ENCODE data around the gene RAF1. TPM values are rescaled to one million over a fixed set of nuclear protein-coding genes. Genes with fewer than 3 reads are reported as not detected.
"Not testable (repeated sequence)": the region's sequence is repeated elsewhere in the genome, so short reads cannot be mapped to it uniquely, and the experiment has no call there.

RAF1 gene
- 75.5 TPM for polyA plus RNA-seq (2013, experiment 1 of 2)
- 69.4 TPM for polyA plus RNA-seq (2013, experiment 2 of 2)

DNA sequence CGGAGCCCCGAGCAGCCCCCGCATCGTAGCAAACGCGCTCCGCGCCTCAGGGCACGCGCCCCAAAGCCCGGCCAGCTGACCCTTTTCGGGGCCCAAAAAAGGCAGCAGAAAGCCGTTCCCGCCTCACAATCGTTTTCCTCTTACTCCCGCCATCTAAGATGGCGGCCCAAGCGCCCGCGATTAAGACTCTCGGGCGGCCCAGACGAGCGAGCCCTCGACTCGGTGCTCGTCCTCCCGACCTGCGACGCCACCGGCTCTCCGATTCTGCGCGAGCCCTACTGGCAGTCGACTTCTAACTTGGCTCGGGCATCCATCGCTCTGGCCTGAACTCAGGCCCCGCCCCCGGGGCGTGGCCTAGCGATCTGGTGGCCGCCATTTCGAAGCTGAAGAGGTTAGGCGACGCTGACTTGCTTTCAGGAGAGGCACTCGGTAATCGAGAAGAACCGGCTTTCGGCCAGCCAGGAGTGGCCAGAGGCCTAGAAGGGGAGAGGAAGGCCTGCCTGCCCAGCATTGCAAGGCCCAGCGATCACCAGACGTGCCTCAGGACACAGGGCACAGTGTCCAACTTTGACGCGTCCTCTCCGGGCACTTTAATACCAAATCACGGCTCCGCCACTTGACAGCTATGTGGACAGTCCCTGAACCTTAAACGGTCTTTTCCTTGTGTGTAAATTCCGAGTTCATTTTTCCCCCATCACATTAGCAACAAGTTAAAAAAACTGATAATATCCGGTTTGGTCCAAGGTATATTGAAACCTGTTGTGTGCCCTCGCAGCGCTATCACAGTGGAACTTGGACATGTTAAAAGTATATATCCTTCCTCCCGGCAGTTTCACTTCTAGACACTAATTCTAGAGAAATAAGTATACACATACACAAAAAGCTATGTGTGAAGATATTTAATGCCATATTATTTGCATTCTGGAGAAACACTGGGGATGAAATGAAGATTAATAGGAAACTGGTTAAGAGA is at the start of gene RAF1:
Gene RAF1, minus strand, starts transcription at position 182 of the 973 bp plus-strand sequence. CDS start 45,396 bp downstream, outside the sequence.
- H3K36me3 ChIP-seq (ENCODE audit: control insufficient read depth, insufficient read depth, low read length): no peaks in the 10 kb centered on the region
- peak within 1 kb of the TSS; percentile 99 for H3K4me3 ChIP-seq (ENCODE audit: extremely low read depth, insufficient read depth, low read length, poor library complexity, severe bottlenecking)
- 1% methylated on average over 48 to 51 of the region's 62 CpGs for WGBS, 2 experiments (ENCODE audit: insufficient coverage in 2 of 2)
- H3K9me3 ChIP-seq (ENCODE audit: control insufficient read depth, low read length): no peaks in the 10 kb centered on the region
- H3K4me1 ChIP-seq (ENCODE audit: control insufficient read depth, insufficient read depth, low read length, poor library complexity, severe bottlenecking): peaks cover 14% of the 10 kb centered on the region
- peak within 1 kb of the TSS; percentile 98 for H3K27ac ChIP-seq (ENCODE audit: low read depth, low read length, severe bottlenecking)

DNA sequence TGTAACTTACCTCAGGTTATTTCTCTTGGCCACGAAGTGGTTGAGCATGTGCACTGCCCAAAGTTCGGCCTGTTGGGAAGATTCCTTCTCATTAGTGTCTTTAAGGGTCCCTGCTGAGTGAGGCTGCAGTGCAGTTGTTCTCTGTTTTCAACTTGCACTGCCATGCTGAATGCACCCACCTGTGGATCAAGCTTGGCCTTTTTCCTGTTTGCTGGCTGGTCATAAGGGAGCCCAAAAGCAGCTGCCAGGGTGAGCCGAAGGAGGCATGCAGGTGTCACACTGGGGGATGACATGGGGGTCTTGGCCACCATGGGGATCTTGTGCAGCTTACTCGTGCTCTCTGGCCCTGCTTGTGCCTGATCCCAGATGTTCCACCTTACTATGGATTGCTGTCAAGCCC is 46.1 kb upstream of the RAF1 start:
- WGBS, 2 experiments (ENCODE audit: insufficient coverage in 2 of 2): 73 to 95% methylated on average over 2 to 4 of the region's 4 CpGs
- Histone ChIP-seq H3K9me3 (ENCODE audit: control insufficient read depth, low read length) (no peaks in the 10 kb centered on the region), H3K27ac (ENCODE audit: low read depth, low read length, severe bottlenecking) (no peak overlapping the region), H3K4me1 (ENCODE audit: control insufficient read depth, insufficient read depth, low read length, poor library complexity, severe bottlenecking) (no peaks in the 10 kb centered on the region), H3K36me3 (ENCODE audit: control insufficient read depth, insufficient read depth, low read length) (no peaks in the 10 kb centered on the region), H3K4me3 (ENCODE audit: extremely low read depth, insufficient read depth, low read length, poor library complexity, severe bottlenecking) (no peak overlapping the region)

DNA sequence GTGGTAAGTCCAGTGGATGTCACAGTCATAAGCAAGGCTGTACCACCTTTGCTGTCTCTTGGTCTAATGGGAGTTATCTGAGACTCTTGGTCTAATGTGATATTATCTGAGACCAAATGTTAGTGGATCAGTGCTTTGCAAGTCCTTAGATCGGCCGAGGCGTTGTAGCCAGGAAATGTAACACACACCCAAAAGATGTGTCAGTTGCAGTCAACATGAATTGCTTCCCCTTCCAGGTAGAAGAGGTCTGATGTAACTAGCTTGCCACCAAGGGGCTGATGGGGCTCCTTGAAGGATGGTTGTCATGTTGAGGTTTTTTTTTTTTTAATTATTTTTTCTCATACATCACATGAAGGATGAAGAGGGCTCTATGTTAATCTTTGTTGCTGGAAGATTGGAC is 45.4 kb upstream of the RAF1 start:
- WGBS, 2 experiments (ENCODE audit: insufficient coverage in 2 of 2): 94 to 100% methylated on average over 2 to 3 of the region's 3 CpGs
- H3K36me3 ChIP-seq (ENCODE audit: control insufficient read depth, insufficient read depth, low read length): no peaks in the 10 kb centered on the region
- H3K9me3 ChIP-seq (ENCODE audit: control insufficient read depth, low read length): no peaks in the 10 kb centered on the region
- no peak overlapping the region for H3K4me3 ChIP-seq (ENCODE audit: extremely low read depth, insufficient read depth, low read length, poor library complexity, severe bottlenecking)
- H3K4me1 ChIP-seq (ENCODE audit: control insufficient read depth, insufficient read depth, low read length, poor library complexity, severe bottlenecking): no peaks in the 10 kb centered on the region
- no peak overlapping the region for H3K27ac ChIP-seq (ENCODE audit: low read depth, low read length, severe bottlenecking)

DNA sequence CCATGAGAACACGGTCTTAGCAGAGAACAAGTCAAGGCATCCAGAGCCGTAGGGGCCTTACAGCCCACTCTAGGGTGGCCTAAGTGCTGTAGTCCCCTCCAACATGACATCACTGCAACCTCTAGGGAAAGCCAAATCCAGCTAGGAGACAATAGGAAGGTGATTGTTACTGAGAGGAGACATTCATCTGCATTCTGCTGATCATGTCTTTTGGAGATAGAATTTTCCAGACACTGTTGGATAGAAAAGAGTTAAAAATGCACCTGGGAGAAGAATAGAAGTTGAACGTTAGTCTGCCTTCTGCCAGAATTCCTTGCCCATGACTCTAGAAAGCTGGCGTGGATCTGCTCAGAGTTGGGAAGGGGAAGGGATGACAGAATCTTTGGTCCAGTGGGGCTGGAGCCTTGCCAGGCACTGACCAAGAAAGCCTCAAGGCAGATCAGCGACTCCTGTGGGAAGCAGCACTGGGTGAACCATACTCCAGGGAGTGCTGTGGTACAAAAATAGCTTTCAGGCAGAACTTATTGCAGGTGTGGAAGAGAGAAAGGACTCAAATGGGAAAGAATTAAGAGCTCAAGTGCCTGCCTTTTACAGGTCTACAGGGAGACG is 44.8 kb upstream of the RAF1 start:
- Histone ChIP-seq H3K27ac (ENCODE audit: low read depth, low read length, severe bottlenecking) (no peak overlapping the region), H3K4me3 (ENCODE audit: extremely low read depth, insufficient read depth, low read length, poor library complexity, severe bottlenecking) (no peak overlapping the region), H3K4me1 (ENCODE audit: control insufficient read depth, insufficient read depth, low read length, poor library complexity, severe bottlenecking) (no peaks in the 10 kb centered on the region), H3K36me3 (ENCODE audit: control insufficient read depth, insufficient read depth, low read length) (no peaks in the 10 kb centered on the region), H3K9me3 (ENCODE audit: control insufficient read depth, low read length) (no peaks in the 10 kb centered on the region)
- 79 to 83% methylated on average over 4 to 6 of the region's 6 CpGs for WGBS, 2 experiments (ENCODE audit: insufficient coverage in 2 of 2)

GRCh38 chr3:12707449-12707848 is 43.5 kb upstream of the RAF1 start:
- H3K9me3 ChIP-seq (ENCODE audit: control insufficient read depth, low read length): no peaks in the 10 kb centered on the region
- no peaks in the 10 kb centered on the region for H3K36me3 ChIP-seq (ENCODE audit: control insufficient read depth, insufficient read depth, low read length)
- H3K4me3 ChIP-seq (ENCODE audit: extremely low read depth, insufficient read depth, low read length, poor library complexity, severe bottlenecking): no peak overlapping the region
- no peak overlapping the region for H3K27ac ChIP-seq (ENCODE audit: low read depth, low read length, severe bottlenecking)
- H3K4me1 ChIP-seq (ENCODE audit: control insufficient read depth, insufficient read depth, low read length, poor library complexity, severe bottlenecking): no peaks in the 10 kb centered on the region
- whole genome bisulfite sequencing, 2 experiments (ENCODE audit: insufficient coverage in 2 of 2): 90% methylated on average over 2 of the region's 2 CpGs; no CpG with 5 or more reads in 1 of the 2 experiments

- H3K4me3 ChIP-seq (ENCODE audit: extremely low read depth, insufficient read depth, low read length, poor library complexity, severe bottlenecking): no peak overlapping the region
- no peaks in the 10 kb centered on the region for H3K36me3 ChIP-seq (ENCODE audit: control insufficient read depth, insufficient read depth, low read length)
- H3K9me3 ChIP-seq (ENCODE audit: control insufficient read depth, low read length): no peaks in the 10 kb centered on the region
- H3K27ac ChIP-seq (ENCODE audit: low read depth, low read length, severe bottlenecking): no peak overlapping the region
- H3K4me1 ChIP-seq (ENCODE audit: control insufficient read depth, insufficient read depth, low read length, poor library complexity, severe bottlenecking): no peaks in the 10 kb centered on the region
- WGBS, 2 experiments (ENCODE audit: insufficient coverage in 2 of 2): 80% methylated on average over 2 of the region's 2 CpGs; no CpG with 5 or more reads in 1 of the 2 experiments
These were observed 42.8 kb upstream of the RAF1 start for GRCh38 chr3:12706504-12707253.

DNA sequence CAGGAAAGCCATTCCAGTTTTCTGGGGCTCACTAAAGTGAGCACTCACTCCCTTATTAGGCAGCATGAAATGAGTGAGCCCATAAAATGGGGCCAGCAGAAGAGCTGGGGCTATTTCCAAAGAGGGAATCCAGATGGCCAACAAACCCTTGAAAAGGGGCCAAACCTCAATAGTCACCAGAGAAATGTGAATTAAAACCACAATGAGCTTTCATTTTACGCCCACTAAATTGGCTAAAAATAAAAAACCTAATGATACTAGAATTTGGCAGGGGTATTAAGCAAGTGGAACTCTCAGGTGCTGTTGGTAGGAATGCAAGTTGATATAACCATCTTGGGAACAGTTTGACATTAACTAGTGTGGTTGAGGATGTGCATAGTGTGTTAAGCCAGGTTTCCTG is 42.1 kb upstream of the RAF1 start:
- H3K9me3 ChIP-seq (ENCODE audit: control insufficient read depth, low read length): no peaks in the 10 kb centered on the region
- no peaks in the 10 kb centered on the region for H3K4me1 ChIP-seq (ENCODE audit: control insufficient read depth, insufficient read depth, low read length, poor library complexity, severe bottlenecking)
- H3K4me3 ChIP-seq (ENCODE audit: extremely low read depth, insufficient read depth, low read length, poor library complexity, severe bottlenecking): no peak overlapping the region
- no peaks in the 10 kb centered on the region for H3K36me3 ChIP-seq (ENCODE audit: control insufficient read depth, insufficient read depth, low read length)
- WGBS, 2 experiments (ENCODE audit: insufficient coverage in 2 of 2): no CpG with 5 or more reads among the region's 1 CpG
- no peak overlapping the region for H3K27ac ChIP-seq (ENCODE audit: low read depth, low read length, severe bottlenecking)

GRCh38 chr3:12705374-12705926 is 41.5 kb upstream of the RAF1 start:
- WGBS, 2 experiments (ENCODE audit: insufficient coverage in 2 of 2): 88 to 95% methylated on average over 5 to 6 of the region's 6 CpGs
- no peaks in the 10 kb centered on the region for H3K36me3 ChIP-seq (ENCODE audit: control insufficient read depth, insufficient read depth, low read length)
- H3K27ac ChIP-seq (ENCODE audit: low read depth, low read length, severe bottlenecking): no peak overlapping the region
- H3K4me1 ChIP-seq (ENCODE audit: control insufficient read depth, insufficient read depth, low read length, poor library complexity, severe bottlenecking): no peaks in the 10 kb centered on the region
- no peak overlapping the region for H3K4me3 ChIP-seq (ENCODE audit: extremely low read depth, insufficient read depth, low read length, poor library complexity, severe bottlenecking)
- no peaks in the 10 kb centered on the region for H3K9me3 ChIP-seq (ENCODE audit: control insufficient read depth, low read length)

DNA sequence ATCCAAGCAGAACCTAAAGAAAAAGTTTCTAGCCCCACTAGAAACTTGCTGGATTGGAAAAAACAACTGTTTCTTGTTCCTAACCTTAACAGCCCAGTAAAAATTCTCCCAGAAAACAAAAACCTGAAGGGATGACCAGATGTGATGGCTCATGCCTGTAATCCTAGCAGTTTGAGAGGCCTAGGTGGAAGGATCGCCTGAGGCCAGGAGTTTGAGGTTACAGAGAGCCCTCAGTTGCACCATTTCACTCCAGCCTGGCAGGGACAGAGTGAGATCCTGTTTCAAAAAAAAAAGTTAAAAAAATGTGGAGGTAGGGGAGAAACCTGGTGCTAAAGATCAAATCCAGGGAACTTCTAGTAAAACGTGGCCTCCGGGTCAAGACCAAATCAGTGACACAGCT is 38.6 kb upstream of the RAF1 start:
- WGBS, 2 experiments (ENCODE audit: insufficient coverage in 2 of 2): 85 to 94% methylated on average over 3 of the region's 3 CpGs
- Histone ChIP-seq H3K4me1 (ENCODE audit: control insufficient read depth, insufficient read depth, low read length, poor library complexity, severe bottlenecking) (no peaks in the 10 kb centered on the region), H3K36me3 (ENCODE audit: control insufficient read depth, insufficient read depth, low read length) (no peaks in the 10 kb centered on the region), H3K27ac (ENCODE audit: low read depth, low read length, severe bottlenecking) (no peak overlapping the region), H3K9me3 (ENCODE audit: control insufficient read depth, low read length) (no peaks in the 10 kb centered on the region), H3K4me3 (ENCODE audit: extremely low read depth, insufficient read depth, low read length, poor library complexity, severe bottlenecking) (no peak overlapping the region)

DNA sequence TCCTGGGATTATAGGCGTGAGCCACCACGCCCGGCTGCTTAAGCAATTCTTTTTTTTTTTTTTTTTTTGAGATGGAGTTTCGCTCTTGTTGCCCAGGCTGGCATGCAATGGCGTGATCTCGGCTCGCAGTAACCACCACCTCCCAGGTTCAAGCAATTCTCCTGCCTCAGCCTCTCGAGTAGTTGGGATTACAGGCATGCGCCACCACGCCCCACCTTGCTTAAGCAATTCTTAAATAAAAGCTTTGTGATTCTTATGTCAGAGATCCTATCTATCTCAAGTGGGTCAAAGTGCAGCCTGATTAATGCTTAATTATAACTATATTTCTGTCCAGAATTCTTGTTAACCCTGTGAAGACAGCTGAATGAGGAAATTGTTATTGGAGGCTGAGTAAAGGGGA is 37.7 kb upstream of the RAF1 start:
- not testable (repeated sequence) for H3K4me3 ChIP-seq (ENCODE audit: extremely low read depth, insufficient read depth, low read length, poor library complexity, severe bottlenecking); H3K36me3 ChIP-seq (ENCODE audit: control insufficient read depth, insufficient read depth, low read length); H3K4me1 ChIP-seq (ENCODE audit: control insufficient read depth, insufficient read depth, low read length, poor library complexity, severe bottlenecking); H3K9me3 ChIP-seq (ENCODE audit: control insufficient read depth, low read length); H3K27ac ChIP-seq (ENCODE audit: low read depth, low read length, severe bottlenecking)
- 85 to 100% methylated on average over 1 to 6 of the region's 10 CpGs for WGBS, 2 experiments (ENCODE audit: insufficient coverage in 2 of 2)

Measured in mesodermal cell (in vitro differentiated cells).